ENCODE measurements around the gene HSPB9.

DNA sequence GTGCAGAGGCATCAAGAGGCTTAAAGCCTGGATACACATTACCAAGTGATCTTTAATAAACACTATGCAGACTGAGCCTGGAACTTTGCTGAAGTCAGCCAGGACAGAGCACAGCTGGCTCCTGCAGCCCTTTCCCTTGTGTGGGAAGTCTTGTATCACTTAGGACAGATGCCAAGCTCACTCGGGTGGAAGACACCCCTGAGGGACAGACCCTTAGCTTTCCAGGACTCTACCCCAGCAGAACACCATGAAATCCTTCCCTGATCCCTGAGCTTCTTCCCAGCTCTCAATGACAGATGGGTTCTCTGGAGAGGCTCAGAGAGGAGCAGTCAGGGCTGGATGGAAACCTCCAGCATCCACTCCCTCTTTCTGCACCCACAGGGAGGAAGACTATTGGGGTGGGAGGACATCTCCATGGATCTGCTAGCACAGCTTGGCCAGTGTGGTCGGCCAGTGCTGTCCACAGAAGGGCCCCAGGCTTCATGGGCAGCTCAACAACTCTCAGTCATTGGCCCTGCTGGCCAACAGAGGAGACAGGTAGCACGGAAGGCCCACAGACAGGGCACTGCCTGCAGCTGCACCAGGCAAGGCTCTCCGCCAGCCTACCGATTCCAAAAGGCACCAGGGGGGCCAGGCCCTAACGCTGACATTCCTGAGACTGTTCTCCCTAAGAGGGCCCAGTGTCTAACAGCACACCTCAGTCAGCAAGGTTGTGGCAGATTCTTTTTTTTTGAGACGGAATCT is 16.3 kb downstream of the HSPB9 start:
- no peak for TF ChIP-seq NFYB (IDR thresholded peaks at IDR 0.05; ENCODE audit: insufficient read depth, low read depth, low read length)
- TF ChIP-seq, protein P1, sequence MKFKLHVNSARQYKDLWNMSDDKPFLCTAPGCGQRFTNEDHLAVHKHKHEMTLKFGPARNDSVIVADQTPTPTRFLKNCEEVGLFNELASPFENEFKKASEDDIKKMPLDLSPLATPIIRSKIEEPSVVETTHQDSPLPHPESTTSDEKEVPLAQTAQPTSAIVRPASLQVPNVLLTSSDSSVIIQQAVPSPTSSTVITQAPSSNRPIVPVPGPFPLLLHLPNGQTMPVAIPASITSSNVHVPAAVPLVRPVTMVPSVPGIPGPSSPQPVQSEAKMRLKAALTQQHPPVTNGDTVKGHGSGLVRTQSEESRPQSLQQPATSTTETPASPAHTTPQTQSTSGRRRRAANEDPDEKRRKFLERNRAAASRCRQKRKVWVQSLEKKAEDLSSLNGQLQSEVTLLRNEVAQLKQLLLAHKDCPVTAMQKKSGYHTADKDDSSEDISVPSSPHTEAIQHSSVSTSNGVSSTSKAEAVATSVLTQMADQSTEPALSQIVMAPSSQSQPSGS (IDR thresholded peaks at IDR 0.05; ENCODE audit: low read length): no peak
- TF ChIP-seq RAD21 (IDR thresholded peaks at IDR 0.05; ENCODE audit: insufficient read depth, low read depth, low read length): no peak
- TF ChIP-seq, protein P2, sequence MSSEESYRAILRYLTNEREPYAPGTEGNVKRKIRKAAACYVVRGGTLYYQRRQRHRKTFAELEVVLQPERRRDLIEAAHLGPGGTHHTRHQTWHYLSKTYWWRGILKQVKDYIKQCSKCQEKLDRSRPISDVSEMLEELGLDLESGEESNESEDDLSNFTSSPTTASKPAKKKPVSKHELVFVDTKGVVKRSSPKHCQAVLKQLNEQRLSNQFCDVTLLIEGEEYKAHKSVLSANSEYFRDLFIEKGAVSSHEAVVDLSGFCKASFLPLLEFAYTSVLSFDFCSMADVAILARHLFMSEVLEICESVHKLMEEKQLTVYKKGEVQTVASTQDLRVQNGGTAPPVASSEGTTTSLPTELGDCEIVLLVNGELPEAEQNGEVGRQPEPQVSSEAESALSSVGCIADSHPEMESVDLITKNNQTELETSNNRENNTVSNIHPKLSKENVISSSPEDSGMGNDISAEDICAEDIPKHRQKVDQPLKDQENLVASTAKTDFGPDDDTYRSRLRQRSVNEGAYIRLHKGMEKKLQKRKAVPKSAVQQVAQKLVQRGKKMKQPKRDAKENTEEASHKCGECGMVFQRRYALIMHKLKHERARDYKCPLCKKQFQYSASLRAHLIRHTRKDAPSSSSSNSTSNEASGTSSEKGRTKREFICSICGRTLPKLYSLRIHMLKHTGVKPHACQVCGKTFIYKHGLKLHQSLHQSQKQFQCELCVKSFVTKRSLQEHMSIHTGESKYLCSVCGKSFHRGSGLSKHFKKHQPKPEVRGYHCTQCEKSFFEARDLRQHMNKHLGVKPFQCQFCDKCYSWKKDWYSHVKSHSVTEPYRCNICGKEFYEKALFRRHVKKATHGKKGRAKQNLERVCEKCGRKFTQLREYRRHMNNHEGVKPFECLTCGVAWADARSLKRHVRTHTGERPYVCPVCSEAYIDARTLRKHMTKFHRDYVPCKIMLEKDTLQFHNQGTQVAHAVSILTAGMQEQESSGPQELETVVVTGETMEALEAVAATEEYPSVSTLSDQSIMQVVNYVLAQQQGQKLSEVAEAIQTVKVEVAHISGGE (CRISPR knock-in tag; IDR thresholded peaks at IDR 0.05): no peak
- TF ChIP-seq SMC3 (IDR thresholded peaks at IDR 0.05; ENCODE audit: borderline replicate concordance, low read length): no peak
- TF ChIP-seq BMI1 (IDR thresholded peaks at IDR 0.05; ENCODE audit: borderline replicate concordance): no peak
- TF ChIP-seq, protein P3, sequence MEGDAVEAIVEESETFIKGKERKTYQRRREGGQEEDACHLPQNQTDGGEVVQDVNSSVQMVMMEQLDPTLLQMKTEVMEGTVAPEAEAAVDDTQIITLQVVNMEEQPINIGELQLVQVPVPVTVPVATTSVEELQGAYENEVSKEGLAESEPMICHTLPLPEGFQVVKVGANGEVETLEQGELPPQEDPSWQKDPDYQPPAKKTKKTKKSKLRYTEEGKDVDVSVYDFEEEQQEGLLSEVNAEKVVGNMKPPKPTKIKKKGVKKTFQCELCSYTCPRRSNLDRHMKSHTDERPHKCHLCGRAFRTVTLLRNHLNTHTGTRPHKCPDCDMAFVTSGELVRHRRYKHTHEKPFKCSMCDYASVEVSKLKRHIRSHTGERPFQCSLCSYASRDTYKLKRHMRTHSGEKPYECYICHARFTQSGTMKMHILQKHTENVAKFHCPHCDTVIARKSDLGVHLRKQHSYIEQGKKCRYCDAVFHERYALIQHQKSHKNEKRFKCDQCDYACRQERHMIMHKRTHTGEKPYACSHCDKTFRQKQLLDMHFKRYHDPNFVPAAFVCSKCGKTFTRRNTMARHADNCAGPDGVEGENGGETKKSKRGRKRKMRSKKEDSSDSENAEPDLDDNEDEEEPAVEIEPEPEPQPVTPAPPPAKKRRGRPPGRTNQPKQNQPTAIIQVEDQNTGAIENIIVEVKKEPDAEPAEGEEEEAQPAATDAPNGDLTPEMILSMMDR (IDR thresholded peaks at IDR 0.05 in 2 of 3, conservative IDR thresholded peaks at IDR 0.05 in 1 of 3; ENCODE audit: control insufficient read depth in 2 of 3, extremely low read depth in 1 of 3, insufficient read depth in 1 of 3, low read depth in 3 of 3, low read length in 3 of 3): no peak
- TF ChIP-seq, protein P4, sequence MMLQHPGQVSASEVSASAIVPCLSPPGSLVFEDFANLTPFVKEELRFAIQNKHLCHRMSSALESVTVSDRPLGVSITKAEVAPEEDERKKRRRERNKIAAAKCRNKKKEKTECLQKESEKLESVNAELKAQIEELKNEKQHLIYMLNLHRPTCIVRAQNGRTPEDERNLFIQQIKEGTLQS (IDR thresholded peaks at IDR 0.05; ENCODE audit: borderline replicate concordance, extremely low read depth, low read depth, low read length): no peak
- TF ChIP-seq WRNIP1 (IDR thresholded peaks at IDR 0.05; ENCODE audit: borderline replicate concordance, low read depth, low read length): no peak
